Stomach (tissue), 9 donors: ENCODE measurements around the gene LIN28B. TPM values are rescaled to one million over a fixed set of nuclear protein-coding genes. Genes with fewer than 3 reads are reported as not detected.
A peak's percentile ranks its signal among the peaks of the same experiment; 100 is the strongest.
"Not testable (repeated sequence)": the region's sequence is repeated elsewhere in the genome, so short reads cannot be mapped to it uniquely, and the experiment has no call there.

Experiments used
- DNase-seq, 2 donors: peaks; one replicate each; pipeline versions ENCODE4 v3.0.0 to v3.0.0-alpha.2; 2013 to 2019
- H3K27ac ChIP-seq, 5 donors: fragments of 200-600 bp in 4 of 5; sonication (generic) in 4 of 5; one replicate each; pipeline ENCODE4 v1.5.1; 2013 to 2019; ENCODE audit warnings: mild to moderate bottlenecking in 1 of 5, moderate library complexity in 1 of 5
- H3K27me3 ChIP-seq, 3 donors: fragments of 200-600 bp; sonication (generic); one replicate each; pipeline ENCODE4 v1.5.1; 2017 to 2019; ENCODE audit warnings: mixed run types in 1 of 3
- H3K36me3 ChIP-seq, 4 donors: fragments of 200-600 bp; sonication (generic); 1 replicate in 3 of 4; 2 replicates in 1 of 4; pipeline ENCODE4 v1.5.1; 2016 to 2019
- H3K4me1 ChIP-seq, 4 donors: fragments of 200-600 bp; sonication (generic); one replicate each; pipeline ENCODE4 v1.5.1; 2016 to 2019
- H3K4me3 ChIP-seq, 4 donors: fragments of 200-600 bp; sonication (generic) in 3 of 4; one replicate each; pipeline ENCODE4 v1.5.1; 2016 to 2019; ENCODE audit warnings: mild to moderate bottlenecking in 1 of 4
- H3K9me3 ChIP-seq, 4 donors: fragments of 200-600 bp; sonication (generic); one replicate each; pipeline ENCODE4 v1.5.1; 2016 to 2019
- CTCF ChIP-seq, 7 experiments: fragments of 450-650 bp in 4 of 7; fragments of 200-600 bp in 3 of 7; sonication (generic) in 3 of 7; IDR thresholded peaks; one replicate each; pipeline ENCODE4 v1.5.1; 2016 to 2019; ENCODE audit warnings: antibody characterized with exemption in 7 of 7, control low read depth in 2 of 7, mild to moderate bottlenecking in 1 of 7
- EP300 ChIP-seq: sonication (generic); formaldehyde crosslinking; IDR thresholded peaks from one replicate; pipeline ENCODE4 v1.6.1; 2017; ENCODE audit warnings: antibody characterized with exemption
- POLR2A ChIP-seq, 4 donors: fragments of 450-650 bp; IDR thresholded peaks; one replicate each; pipeline ENCODE4 v1.6.1; 2016; ENCODE audit warnings: antibody characterized with exemption in 4 of 4, control low read depth in 2 of 4, mild to moderate bottlenecking in 1 of 4, moderate library complexity in 1 of 4
- POLR2AphosphoS5 ChIP-seq, 3 donors: sonication (generic); formaldehyde crosslinking; IDR thresholded peaks; one replicate each; pipeline ENCODE4 v1.6.1; 2016; ENCODE audit warnings: antibody characterized with exemption in 3 of 3
- WGBS, 5 donors: extraction: QIAGEN DNeasy Blood & Tissue Kit in 3 of 5; methylation state at CpG; one replicate each; pipeline versions ENCODE4 v1.1.5 to v1.1.7; 2013 to 2018; 5-methylcytosine and 5-hydroxymethylcytosine counted together
- intact Hi-C: fragments of 100-400 bp; cut with DNase I; formaldehyde crosslinking; loops from one replicate; pipeline ENCODE4 v1.15.1; 2023; ENCODE audit warnings: low total_unique reads
- polyA plus RNA-seq, 3 donors: library from polyadenylated mRNA; stranded (reverse); fragments of 200-250 nt; gene quantifications; one replicate each; pipeline ENCODE4 v1.2.3, GENCODE V29; 2013
- total RNA-seq, 5 donors: library from RNA; depleted of rRNA; stranded (reverse); fragments of >200 nt; gene quantifications; one replicate each; pipeline versions ENCODE4 v1.1.0 to v1.2.3, GENCODE V29; 2014 to 2016
- donor health status: healthy with polysubstance abuse.
- donor health status: Bipolar disorder and iron deficiency.
- donor health status: healthy.

Gene LIN28B
- total and polyA plus RNA-seq, 8 donors: not detected

DNA sequence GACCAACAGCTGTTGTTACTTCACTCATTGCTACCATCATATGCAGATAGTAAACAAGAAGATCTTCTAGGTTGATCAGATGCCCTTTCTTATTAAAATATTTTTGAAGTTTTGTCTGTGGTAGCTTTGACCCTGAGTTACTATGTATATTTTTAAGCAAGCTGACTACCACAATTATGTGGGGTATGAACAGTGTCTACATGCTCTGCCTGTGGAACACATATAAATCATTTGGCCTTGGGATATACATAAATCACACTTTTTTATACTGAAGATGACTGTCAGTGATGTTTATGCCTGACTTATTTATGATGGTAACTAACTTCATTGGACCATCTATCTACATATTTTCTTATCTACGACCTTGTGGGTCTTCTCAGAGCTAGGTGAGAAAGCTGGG lies 44.2 kb downstream of the LIN28B start:
- H3K4me3 ChIP-seq: no peak overlapping the region
- no peak for DNase-seq
- WGBS, 5 donors: 27 to 52% (median 38%) methylated on average over 1 of the region's 1 CpG
- H3K9me3 ChIP-seq: no peaks in the 10 kb centered on the region
- intact Hi-C loops: no loop called here
- no peak overlapping the region for H3K27ac ChIP-seq
- no peak for TF ChIP-seq CTCF (IDR thresholded peaks at IDR 0.05)
- no peak for TF ChIP-seq POLR2A (IDR thresholded peaks at IDR 0.05)
- no peak for TF ChIP-seq POLR2AphosphoS5 (IDR thresholded peaks at IDR 0.05)
- no peak for TF ChIP-seq EP300
- H3K36me3 ChIP-seq: no peaks in the 10 kb centered on the region
- no peaks in the 10 kb centered on the region for H3K4me1 ChIP-seq
- no peaks in the 10 kb centered on the region for H3K27me3 ChIP-seq

DNA sequence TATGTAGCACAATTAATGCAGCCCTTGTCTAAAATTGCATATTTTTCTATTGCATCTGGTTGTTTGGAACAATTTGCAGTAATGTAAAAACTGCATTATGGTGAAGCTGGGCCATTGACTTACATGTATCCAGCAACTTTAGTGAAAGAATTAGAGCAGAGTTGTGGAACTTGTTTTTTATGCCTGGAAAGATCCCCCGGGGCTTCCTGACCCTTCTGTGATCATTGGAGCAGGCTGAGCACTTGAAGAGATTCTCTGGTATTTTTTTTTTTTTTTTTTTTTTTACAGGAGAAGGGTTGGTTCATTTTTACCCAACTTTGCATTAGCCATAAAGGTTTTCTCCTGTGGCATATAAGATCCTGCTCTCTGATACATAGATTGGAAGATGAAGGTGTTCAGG lies 45.0 kb downstream of the LIN28B start:
- H3K4me1 ChIP-seq: no peaks in the 10 kb centered on the region
- WGBS, 5 donors: 39 to 67% (median 62%) methylated on average over 1 of the region's 1 CpG

DNA sequence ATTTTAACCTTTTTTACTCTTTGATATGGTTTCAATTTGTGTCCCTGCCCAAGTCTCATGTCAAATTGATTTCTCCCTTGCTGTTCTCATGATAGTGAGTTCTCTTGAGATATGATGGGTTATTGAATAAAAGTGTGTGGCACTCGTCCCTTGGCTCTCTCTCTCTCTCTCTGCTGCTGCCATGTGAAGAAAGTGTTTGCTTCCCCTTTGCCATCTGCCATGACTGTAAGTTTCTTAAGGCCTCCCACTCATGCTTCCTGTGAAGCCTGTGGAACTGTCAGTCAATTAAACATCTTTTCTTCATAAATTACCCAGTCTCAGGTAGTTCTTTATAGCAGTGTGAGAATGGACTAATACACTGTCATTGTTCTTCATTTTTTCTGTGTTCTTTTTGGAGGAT lies 48.5 kb downstream of the LIN28B start:
- Histone ChIP-seq H3K36me3 (no peaks in the 10 kb centered on the region), H3K27ac (no peak overlapping the region), H3K27me3 (no peaks in the 10 kb centered on the region), H3K4me1 (no peaks in the 10 kb centered on the region), H3K4me3 (no peak overlapping the region), H3K9me3 (no peaks in the 10 kb centered on the region)
- no peak for TF ChIP-seq CTCF (IDR thresholded peaks at IDR 0.05)
- no peak for TF ChIP-seq POLR2AphosphoS5 (IDR thresholded peaks at IDR 0.05)
- TF ChIP-seq EP300: no peak
- no peak for TF ChIP-seq POLR2A (IDR thresholded peaks at IDR 0.05)
- intact Hi-C loops: no loop called here
- DNase-seq: peak in 1 of 2 donors; percentile 1
- 23 to 48% (median 30%) methylated on average over 1 of the region's 1 CpG for WGBS, 5 donors

More for the DNA sequence above, 45.0 kb downstream of the LIN28B start:
- Histone ChIP-seq H3K36me3 (no peaks in the 10 kb centered on the region), H3K4me3 (no peak overlapping the region), H3K27me3 (no peaks in the 10 kb centered on the region), H3K27ac (no peak overlapping the region), H3K9me3 (no peaks in the 10 kb centered on the region)
- DNase-seq: no peak
- intact Hi-C loops: no loop called here
- TF ChIP-seq EP300 (no peak), CTCF (IDR thresholded peaks at IDR 0.05) (no peak), POLR2A (IDR thresholded peaks at IDR 0.05) (no peak), POLR2AphosphoS5 (IDR thresholded peaks at IDR 0.05) (no peak)

GRCh38 chr6:105013459-105013858 lies 56.6 kb downstream of the LIN28B start:
- H3K4me1 ChIP-seq, H3K27me3 ChIP-seq, DNase-seq, intact Hi-C loops, H3K36me3 ChIP-seq, H3K4me3 ChIP-seq, H3K9me3 ChIP-seq, H3K27ac ChIP-seq: not testable (repeated sequence)
- 78 to 91% (median 85%) methylated on average over 4 of the region's 4 CpGs for WGBS, 5 donors

GRCh38 chr6:105014448-105014847 lies 57.5 kb downstream of the LIN28B start:
- no peaks in the 10 kb centered on the region for H3K27me3 ChIP-seq
- H3K36me3 ChIP-seq: no peaks in the 10 kb centered on the region
- intact Hi-C loops: no loop called here
- WGBS, 5 donors: 74 to 82% (median 78%) methylated on average over 3 of the region's 3 CpGs
- no peak for DNase-seq
- no peak overlapping the region for H3K27ac ChIP-seq
- no peak overlapping the region for H3K4me3 ChIP-seq
- no peak for TF ChIP-seq POLR2A (IDR thresholded peaks at IDR 0.05)
- no peaks in the 10 kb centered on the region for H3K9me3 ChIP-seq
- H3K4me1 ChIP-seq: no peaks in the 10 kb centered on the region

DNA sequence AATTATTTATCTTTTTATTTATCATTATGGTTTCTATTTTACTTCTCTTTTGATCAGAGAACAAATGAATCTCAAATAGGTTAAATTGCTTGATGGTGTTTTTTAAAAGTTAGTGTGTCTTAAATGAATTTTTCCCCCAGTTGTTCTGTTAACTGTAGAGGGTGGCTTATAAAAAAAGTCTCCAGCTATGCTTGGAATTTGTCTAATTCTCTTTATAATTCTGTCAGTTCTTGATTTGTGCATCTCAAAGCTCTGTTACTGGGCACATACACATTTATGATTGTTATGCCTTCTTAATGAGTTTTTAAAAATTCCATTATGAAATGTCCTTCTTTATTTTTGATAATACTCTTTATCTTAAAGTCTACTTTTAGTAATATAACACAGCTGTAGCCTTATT lies 58.0 kb downstream of the LIN28B start:
- TF ChIP-seq CTCF (IDR thresholded peaks at IDR 0.05): no peak
- TF ChIP-seq EP300: no peak
- TF ChIP-seq POLR2A (IDR thresholded peaks at IDR 0.05): no peak
- no peak for TF ChIP-seq POLR2AphosphoS5 (IDR thresholded peaks at IDR 0.05)
- H3K4me1 ChIP-seq: no peaks in the 10 kb centered on the region
- H3K36me3 ChIP-seq: no peaks in the 10 kb centered on the region
- intact Hi-C loops: no loop called here
- H3K4me3 ChIP-seq: no peak overlapping the region
- H3K27me3 ChIP-seq: no peaks in the 10 kb centered on the region
- no peaks in the 10 kb centered on the region for H3K9me3 ChIP-seq
- DNase-seq: no peak
- H3K27ac ChIP-seq: no peak overlapping the region
